ENCODE data around the gene REM2.
"Not testable (repeated sequence)": the region's sequence is repeated elsewhere in the genome, so short reads cannot be mapped to it uniquely, and the experiment has no call there.

The REM2 gene

DNA sequence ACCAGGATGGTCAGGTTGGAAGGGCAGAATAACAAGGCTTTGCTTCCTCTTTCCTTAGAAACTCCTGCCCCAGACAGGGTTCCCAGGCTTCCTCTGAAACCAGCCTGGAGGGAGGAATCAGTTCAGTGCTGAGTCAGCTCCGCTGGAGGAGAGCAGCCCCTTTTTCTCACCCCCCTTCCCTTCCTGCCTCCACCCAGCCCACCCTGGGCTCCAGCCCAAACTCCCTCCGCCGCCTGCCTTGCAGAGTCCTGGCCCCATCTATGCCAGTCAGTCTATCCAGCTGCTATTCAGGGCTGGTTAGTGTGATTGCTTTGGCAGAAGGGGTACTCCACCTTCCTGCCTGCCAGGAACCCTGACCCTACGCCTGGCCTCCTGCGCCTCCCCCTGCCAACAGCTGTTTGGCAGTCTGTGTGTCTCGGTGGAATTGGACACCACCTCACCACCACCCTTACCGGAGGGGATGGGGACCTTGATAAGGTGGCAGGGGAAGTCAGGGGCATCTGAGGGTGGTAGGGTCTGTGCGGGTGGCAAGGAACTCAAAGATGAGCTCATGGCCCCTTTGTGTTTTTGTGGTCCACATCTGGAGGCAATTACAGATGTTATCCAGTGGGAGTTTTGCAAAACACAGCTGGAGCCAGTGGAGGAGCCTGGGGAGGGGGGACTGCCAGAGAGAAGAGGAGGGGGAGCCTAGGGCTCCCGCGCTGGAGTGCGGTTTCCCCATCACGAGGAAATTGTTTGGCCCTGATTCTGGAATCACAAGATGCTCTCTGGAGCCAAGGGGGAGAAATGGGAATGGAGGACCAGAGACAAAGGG is 34.5 kb upstream of the REM2 start:
- no peak for DNase-seq

DNA sequence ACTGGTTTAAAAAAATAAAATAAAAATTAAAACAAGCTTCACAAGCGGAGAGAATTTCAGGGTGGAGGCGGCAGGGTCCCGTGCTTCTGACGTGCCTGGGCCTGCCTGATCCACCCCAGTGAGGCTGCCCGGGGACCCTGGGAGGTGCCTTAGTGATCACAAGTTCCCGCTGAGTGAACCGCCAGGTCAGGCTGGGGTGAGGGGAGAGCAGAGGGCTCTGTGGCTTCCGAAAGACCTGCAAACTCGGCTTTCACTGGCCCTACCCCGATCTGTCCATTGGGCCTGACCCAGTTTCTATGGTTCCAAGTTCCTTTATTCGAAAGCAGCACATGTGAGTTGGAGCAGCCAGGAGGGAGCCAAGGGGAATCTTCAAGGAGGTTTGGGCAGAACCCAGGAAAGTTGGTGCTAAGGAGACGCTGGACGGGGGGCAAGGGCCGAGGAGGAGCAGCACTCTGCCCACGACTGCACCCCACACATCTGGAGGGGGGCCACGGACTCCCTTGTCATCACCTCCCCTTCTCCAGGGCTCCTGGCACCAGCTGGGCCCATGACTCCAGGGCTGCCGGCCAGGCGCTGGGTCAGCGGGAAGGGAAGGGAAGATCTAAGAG is 33.7 kb upstream of the REM2 start:
- DNase-seq, result no peak

DNA sequence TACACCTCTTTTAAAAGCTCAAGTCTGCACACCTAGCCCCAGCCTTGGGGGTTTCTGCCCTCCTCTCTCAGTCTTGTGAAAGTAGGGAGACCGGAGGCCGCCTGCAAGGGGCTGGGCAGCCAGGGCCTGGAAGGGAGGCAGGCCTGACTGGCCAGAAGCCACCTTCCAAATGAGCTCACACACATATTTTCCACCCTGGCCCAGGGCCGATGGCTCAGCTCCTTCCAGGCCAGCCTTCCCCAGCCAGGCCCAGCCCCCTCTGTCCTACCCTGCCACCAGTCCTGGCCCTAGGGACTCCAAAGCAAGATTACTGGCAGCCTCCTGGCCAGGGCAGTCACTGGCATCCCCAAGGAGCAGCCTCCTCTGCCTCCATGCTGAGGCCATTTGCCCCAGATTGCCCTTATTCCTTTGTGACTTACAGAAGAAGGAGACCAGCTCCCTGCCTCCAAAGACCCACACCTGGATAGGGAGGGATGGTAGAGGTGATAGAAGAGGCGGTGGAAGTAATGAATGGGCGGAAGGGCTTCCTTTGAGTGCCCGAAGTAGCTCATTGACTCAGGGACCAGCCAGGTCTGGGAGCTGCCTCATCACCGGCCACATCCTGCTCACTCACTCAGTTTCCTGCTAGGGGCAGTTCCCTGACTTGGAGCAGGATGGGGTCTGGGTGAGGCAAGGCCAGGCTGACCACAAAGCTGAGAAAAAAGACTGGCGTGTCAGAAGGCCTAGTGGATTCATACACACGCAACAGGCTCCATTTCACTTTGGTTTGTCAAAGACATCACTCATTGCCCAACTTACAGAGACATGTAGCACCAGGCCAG is 31.9 kb upstream of the REM2 start:
- DNase-seq, result no peak

DNA sequence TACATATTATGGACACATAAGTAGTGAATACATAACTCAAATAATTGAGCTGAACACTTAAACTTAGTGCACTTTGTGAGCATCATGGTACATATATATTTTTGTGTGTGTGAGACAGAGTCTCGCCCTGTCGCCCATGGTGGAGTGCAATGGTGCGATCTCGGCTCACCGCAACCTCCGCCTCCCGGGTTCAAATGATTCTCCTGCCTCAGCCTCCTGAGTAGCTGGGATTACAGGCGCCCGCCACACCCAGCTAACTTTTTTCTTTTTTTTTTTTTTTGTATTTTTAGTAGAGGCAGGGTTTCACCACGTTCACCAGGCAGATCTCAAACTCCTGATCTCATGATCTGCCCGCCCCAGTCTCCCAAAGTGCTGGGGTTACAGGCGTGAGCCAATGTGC is 30.8 kb upstream of the REM2 start:
- not testable (repeated sequence) for DNase-seq

DNA sequence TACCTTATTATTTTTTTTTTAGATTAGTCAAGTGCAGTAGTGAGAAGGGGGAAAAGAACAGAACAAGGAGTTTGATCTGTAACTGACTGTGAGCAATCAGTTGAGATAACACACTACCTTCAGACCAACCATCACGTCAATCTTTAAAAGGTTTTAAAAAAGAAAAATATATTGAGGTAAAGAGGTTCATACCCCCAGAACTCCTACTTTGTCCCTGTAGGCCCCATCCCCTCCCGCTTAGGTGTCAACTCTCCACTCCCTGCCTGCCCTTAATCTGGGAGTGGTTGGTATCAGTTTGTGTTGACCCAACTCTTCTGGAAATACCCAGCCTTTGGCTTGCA is 30.5 kb upstream of the REM2 start:
- DNase-seq, result no peak

DNA sequence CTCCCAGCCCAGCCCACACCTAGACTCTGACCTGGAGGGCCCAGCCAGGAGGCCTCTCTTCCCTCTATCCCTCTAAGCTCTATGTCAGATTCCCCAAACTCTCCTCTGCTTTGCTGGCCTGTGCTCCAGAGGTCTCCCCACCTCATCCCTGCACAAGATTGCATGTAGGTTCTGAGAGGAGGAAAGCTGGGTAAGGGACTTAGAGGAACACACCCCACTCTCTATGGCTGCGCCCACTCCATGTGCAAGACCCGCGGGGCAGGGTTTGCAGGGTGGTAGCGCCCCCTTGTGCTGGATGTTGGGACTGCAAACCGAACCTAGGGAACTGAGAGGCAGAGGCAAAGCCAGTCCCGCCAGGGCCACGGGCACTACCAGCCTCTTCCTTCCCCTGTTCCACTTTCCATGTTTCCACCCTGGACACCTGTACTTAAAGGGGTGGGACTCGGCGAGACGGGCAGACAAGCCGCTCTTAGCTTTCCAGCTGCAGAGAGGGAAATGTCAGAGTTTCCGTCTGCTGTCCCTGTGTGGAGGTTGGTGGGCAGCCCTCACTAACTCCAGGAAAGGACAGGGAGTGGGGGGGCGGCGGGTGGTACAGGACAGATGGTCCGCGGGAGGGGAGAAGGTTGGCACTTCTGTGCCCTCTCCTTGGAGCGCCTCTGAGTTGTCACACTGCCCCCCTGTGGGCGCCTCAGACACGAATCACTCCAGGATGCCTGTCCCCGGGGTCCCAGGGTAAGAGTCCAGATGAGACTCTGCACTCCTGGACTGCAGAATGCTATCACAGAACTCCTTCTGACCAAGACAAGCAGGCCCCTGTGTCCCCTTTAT is 29.9 kb upstream of the REM2 start:
- DNase-seq, result peak; percentile 84

DNA sequence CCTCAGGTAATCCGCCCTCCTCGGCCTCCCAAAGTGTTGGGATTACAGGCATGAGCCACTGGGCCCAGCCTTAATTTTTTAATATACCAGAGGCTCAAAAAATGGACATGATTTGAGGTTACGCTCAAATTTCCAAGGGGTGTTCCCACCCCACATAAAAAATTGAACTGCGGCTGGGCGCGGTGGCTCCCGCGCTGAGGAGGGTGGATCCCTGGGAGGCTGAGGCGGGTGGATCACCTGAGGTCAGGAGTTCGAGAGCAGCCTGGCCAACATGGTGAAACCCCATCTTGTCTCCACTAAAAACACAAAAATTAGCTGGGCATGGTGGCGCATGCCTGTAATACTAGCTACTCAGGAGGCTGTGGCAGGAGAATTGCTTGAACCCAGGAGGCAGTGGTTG is 28.7 kb upstream of the REM2 start:
- not testable (repeated sequence) for DNase-seq

DNA sequence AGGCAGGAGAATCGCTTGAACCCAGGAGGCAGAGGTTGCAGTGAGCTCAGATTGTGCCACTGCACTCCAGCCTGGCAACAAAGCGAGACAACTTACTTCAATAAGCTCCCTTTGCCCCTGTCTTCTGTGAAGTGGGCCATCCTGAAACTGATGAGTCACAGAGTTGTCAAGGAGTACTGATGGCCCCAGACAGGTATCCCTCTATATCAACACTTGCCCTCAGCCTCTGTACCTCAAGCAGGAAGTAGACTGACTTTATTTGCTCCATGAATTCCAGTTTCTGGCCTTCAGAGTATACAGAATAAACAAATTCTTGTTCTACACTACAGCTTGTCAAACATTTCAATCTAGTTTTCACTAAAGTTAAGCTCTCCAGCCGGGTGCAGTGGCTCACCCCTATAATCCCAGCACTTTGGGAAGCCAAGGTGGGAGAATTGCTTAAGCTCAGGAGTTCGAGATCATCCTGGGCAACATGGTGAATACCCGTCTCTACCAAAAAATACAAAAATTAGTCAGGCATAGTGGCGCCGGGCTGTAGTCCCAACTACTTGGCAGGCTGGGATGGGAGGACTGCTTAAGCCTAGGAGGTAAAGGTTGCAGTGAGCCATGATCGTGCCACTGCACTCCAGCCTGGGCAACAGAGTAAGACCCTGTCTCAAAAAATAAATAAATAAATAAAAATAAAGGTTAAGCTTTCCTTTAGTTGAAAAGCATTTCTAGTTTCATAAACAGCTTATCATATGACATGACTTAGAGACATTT is 27.9 kb upstream of the REM2 start:
- DNase-seq, result no peak

DNA sequence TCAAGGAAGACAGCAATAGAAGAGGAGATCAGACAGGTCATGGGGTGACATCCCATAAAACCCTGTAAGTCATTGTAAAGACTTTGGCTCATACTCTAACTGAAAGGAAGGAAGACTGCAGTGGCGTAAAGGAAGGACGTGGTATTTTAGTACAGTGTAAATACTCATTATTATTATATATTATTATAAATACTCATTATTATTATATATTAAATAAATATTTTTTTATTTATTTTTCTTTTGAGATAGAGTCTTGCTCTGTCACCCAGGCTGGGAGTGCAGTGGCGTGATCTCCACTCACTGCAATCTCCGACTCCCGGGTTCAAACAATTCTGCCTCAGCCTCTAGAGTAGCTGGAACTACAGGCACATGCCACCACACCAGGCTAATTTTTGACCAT is 26.6 kb upstream of the REM2 start:
- DNase-seq, result no peak

DNA sequence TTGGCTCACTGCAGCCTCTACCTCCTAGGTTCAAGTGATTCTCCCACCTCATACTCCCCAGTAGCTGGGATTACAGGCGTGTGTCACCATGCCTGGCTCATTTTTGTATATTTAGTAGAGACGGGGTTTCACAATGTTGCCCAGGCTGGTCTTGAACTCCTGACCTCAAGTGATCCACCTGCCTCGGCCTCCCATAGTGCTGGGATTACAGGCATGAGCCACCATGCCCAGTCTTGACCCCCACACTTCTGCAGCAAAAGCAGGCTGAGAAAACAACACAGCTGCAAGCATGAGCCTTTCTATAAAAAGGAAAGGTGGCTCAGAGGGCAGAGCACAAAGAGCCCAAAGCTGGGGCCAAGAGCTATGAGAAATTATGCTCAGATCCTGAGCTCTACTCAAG is 22.6 kb upstream of the REM2 start:
- not testable (repeated sequence) for DNase-seq

DNA sequence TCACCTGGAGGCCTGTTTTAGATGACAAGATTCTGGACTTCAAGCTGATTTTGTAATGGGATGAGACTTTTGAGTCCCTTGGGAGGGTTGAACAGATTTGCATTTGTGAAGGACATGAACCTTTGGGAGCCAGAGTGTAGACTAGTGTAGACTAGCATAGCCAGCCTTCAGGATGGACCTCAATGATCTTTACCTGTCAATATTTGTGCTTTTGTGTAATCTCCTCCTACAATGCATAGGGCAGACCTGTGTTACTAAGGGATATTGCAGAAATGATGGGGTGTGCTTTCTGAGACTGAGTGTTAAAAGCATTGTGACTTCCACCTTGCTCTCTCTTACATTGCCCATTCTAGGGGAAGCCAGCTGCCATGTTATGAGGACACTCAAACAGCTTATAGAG is 21.4 kb upstream of the REM2 start:
- no peak for DNase-seq

DNA sequence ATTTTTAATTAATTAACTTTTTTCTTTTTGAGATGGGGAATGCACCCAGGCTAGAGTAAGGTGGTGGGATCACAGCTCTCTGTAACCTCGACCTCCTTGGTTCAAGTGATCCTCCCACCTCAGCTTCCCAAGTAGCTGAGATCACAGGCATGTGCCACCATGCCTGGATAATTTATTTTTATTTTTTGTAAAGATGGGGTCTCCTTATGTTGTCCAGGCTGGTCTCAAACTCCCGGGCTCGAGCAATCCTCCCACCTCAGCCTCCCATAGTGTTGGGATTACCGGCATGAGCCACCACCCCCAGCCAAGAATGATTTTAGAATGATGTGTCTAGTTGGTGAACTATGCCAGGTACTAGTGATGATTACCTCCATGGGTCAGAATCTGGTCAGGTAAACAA is 18.0 kb upstream of the REM2 start:
- DNase-seq, result no peak

DNA sequence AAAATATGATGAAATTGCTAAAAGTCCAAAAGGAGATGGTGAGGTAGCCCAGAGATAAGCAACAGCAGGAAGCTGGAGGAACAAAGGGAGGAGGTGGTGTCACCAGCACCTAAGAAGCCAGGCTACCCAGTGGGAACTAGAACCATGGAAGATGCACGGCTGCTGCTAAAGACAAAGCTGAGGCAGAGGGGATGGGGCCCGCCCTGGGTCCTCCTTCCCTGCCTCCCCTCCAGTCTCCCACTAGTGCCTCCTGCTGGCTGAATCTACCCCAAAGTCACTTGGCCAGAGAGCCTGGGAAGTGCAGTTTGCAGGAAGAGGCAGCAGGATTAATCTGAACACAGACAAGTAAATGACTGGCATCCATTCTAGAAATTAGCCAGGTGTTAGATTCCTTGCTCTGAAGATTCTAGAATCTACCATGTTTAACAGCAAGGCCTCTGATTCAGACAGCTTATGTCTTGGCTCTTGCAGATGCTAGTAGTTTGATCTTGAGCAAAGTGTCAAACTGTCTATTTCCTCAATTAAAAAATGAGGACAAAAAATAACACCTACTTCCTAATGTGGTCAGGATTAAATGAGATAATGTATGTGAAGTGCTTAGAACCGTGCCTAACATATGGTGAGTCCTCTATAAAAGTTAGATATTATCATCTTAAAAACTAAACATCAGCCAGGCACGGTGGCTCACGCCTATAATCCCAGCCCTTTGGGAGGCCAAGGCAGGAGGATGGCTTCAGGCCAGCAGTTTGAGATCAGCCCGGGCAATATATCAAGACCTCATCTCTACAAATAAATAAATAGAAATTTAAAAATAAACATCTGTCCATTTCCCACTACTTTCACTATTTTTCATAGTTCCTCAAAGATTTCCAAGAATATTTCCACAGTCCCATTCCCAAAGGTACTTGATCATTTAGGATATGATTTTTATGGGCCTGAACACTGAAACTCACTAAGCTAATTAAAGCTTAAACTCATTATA is 17.3 kb upstream of the REM2 start:
- no peak for DNase-seq

DNA sequence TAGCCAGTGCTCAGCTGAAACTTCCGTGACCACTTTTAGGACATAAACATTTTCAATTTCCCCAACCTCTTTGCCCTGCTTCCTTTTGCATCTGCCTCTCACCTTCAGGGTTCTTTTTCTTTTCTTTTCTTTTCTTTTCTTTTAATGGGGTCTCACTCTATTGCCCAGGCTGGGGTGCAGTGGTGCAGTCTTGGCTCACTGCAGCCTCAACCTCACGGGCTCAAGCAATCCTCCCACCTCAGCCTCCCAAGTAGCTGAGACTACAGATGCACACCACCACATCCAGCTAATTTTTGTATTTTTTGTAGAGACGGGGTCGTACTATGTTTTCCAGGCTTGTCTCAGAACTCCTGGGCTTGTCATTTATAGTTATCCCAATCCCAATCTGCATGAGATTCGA is 16.1 kb upstream of the REM2 start:
- DNase-seq, result no peak

DNA sequence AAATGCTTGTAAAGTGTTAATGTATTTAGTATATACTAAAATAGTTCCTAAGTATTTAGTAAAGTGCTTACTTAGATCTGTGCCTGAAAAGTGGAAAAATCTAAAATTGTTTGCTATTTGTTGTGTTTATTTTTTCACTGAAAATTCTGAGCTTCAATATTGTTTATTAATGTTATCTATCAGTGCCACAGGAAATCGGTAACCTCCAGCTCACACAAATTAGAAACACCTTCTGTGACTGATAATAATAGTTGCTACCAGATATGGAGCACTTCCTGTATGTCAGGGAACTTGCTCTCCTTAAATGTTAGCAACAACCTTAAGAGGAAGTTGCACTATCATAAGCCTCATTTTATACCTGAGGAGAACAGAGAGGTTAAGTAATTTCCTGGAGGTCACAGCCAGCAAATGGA is 12.2 kb upstream of the REM2 start:
- DNase-seq, result no peak

DNA sequence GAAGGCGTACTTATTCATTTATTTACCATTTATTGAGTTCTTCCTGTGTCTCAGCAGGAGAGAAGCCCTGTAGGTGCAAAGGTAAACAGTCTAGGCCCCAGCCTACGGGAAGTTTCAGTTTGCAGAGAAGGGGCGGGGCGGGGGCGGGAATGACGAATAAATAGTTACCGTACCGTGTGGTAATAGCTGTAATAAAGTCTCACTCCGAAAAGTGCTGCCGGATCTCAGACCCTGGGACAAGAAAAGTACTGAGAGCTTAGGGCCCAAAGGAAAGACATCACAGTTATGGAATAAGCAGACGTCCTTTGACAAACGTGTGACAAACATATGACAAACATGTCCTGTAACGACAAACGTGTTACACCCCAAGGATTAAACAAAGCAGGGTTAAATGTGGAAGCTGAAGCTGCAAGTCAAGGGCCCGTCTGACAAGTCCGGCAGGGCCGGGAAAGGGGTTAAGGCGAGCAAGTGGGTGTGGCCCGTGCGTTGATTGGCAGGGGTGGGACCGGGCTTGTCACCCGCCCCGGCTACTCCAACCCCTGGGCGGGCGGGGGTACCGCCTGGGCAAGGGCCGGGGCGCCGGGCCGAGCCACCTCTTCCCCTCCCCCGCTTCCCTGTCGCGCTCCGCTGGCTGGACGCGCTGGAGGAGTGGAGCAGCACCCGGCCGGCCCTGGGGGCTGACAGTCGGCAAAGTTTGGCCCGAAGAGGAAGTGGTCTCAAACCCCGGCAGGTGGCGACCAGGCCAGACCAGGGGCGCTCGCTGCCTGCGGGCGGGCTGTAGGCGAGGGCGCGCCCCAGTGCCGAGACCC is 11.6 kb upstream of the REM2 start, which contains the start of gene LRP10:
Gene LRP10, plus strand, starts transcription at position 517 of the 809 bp plus-strand sequence. CDS start 564 bp downstream, outside the sequence.
- DNase-seq, result peak; percentile 58

DNA sequence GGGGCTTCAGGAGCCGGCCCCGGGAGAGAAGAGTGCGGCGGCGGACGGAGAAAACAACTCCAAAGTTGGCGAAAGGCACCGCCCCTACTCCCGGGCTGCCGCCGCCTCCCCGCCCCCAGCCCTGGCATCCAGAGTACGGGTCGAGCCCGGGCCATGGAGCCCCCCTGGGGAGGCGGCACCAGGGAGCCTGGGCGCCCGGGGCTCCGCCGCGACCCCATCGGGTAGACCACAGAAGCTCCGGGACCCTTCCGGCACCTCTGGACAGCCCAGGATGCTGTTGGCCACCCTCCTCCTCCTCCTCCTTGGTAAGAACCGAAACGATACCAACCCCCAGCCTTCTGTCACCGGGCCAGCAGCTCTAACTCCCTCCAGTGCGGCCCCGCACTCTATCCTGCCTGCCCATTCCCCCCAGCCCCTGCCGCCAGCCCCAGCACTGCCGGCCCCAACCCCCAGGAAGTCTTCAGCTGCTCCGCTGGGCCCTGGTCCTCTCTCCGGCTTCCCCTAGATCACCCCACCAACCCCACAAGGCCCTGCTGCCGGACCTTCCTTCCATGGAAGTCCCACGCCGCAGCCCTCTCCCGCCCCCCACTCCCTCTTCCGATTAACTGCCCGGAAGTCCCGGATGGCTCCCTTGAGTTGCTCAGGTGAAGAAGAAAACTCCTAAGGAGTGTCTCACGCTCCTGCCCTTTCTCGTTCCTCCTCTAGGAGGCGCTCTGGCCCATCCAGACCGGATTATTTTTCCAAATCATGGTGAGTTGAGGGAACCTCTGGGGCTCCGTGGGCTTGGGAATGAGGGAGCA is 10.8 kb upstream of the REM2 start:
- DNase-seq, result peak; percentile 69

DNA sequence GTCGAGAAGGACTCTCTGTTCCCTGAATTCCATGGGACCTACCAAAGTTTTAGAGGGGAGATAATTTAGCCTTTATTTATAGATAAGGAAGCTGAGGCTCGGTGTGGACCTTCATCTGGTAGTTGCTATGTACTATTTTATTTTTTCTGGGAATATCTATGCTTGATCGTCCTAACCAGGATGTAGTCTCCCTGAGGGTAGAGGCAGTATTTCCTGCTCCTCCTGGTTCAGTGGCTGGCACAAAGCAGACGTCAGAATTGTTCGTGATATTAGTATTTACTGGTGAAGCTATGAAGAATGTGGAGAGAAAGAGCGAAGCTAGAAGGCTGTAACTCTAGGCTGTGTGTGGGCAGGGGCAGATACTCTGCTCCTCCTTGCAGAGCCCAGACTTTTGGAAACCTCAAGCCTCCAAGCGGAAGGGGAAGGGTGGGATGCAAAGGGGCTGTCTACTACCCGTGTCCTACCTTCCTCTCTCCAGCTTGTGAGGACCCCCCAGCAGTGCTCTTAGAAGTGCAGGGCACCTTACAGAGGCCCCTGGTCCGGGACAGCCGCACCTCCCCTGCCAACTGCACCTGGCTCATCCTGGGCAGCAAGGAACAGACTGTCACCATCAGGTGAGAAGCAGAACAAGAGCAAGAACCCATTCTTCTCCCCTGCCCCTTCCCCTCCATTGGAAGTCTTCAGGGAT is 10.0 kb upstream of the REM2 start:
- DNase-seq, result no peak

Data from NCI-H2107 (cell line).